NCI-H1930 (cell line): Measurements from ENCODE around the gene EN2.

Source experiments
- DNase-seq, 2 experiments: peaks; one replicate each; lab custom pipeline; 2025; lab: John Stamatoyannopoulos, UW

The EN2 gene

DNA sequence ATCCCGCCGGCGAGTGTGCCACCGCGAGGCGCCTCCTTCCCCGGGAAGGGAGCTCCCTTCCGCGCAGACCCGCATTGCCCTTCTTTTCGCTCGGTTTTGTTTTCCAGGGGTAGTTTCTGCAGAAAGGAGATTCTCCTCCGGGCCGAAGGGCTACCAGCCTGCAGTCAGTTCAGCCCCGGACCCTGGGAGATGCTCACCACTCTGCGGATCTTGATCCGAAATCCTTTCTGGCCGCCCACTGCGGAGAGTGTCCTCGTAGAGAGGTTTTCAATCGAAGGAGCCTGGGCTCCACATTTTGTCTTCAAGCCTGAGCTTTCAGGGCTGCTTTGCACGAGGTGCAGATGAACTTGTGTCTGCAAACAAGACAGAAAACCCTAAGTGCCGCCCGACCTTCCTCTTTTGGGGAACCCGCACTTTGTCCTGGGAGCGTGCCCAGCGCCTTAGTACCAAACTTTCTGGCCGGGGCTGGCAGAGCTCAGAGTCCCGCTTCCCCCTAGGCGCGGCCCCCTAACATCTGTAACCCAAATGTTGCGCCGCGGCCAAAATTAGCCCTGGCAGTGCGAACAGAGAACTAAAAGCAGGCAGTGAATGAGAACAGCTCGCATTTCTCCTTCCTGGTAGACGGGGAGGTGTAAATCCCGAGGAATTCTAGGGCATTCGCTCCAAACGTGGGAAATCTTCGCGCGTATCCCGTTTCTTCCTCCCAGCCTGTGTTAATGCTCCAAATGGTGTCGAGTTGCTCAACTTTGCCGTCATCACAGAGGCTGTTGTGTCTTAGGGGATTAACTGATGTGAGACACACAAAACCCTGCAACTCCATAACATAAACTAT is 6.7 kb upstream of the EN2 start:
- no peak for DNase-seq

DNA sequence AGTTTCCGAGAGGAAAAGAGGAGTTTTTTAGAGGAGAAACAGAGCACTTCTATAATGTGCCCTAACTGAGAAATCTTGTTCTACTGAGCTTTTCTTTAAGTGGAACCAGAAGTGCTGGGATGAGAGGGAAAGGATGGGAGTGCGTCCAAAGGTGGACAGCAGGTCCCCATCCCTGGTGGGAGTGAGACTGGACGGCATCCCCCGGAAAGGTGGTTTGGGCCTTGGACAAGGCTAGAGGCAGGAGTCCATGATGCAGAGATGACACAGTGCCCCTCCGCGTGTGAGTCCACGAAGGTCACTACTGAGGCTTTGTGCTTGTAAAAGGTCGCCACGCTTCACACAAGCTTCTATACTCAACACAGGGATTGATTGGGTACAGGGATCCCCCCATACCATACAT is 6.1 kb upstream of the EN2 start:
- no peak for DNase-seq

GRCh38 chr7:155452505-155453295 is 5.2 kb upstream of the EN2 start:
- no peak for DNase-seq

GRCh38 chr7:155453296-155454182 is 4.4 kb upstream of the EN2 start:
- DNase-seq: no peak

- no peak for DNase-seq
These were observed 3.5 kb upstream of the EN2 start for GRCh38 chr7:155454183-155455112.

GRCh38 chr7:155455132-155455693 is 2.7 kb upstream of the EN2 start:
- DNase-seq: no peak

- DNase-seq: no peak
These were observed 1.9 kb upstream of the EN2 start for GRCh38 chr7:155455776-155456737.

- DNase-seq: peak; percentile 60 to 74
These were observed 988 bp upstream of the EN2 start for GRCh38 chr7:155456738-155457543.

- DNase-seq: no peak
These were observed 302 bp upstream of the EN2 start for GRCh38 chr7:155457544-155458110.

- DNase-seq: no peak
These were observed 1.2 kb downstream of the EN2 start for GRCh38 chr7:155458878-155459699.

DNA sequence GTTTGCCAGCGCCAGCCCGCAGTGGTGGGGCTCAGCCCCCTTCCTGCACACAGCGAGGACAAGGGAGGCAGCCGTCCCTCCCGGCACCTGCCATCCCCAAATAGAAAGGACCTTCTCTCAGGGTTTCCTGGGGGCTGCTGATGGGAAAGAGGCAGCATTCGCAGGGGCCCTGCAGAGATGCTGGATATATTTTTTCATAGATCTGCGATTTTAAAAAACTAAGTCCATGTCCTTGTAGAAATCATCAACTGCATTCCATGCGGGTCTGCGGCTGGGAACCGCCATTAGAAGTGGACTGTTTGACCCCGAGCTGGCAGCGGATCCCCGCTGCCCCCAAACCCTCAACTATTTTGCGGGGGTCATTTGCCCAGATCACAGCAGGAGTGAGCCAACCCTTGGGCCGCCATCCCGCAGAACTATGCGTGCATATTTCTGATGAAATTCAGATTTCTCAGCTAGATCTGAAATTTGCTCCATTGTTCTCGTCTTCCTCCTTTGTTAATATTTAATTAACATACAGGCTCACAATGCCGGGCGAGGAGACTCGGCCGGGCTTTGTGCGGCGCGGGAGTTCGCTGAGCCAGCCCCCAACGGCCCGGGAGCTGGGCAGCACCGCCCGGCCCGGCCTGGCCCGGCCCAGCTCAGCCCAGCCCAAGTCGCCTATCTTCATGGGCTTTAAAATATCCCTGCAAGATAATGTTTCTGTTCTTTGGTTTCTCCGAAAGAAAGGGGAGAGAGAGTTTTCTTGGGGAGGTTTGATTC is 2.0 kb downstream of the EN2 start:
- no peak for DNase-seq

- no peak for DNase-seq
These were observed 3.1 kb downstream of the EN2 start for GRCh38 chr7:155460926-155461613.

DNA sequence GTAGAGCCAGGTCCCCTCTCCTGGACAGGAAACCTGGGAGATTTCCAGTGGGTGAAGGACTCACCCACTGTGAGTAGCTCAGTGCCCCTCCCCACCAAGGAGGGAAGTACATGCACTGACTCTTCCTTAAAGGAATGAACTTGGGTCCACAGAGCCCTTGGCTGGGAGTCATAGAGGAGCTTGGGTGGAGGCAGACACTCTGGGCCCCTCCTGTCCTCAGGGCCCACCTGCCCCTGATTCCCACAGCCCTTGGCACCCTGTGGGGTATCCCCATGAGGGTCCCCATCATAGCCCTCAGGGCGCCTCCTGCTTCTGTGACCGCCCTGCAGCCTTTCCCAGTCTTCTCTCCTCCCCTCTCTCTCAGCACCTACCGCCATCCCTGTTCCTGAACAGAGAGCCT is 3.7 kb downstream of the EN2 start:
- no peak for DNase-seq

GRCh38 chr7:155462163-155462735 is 4.3 kb downstream of the EN2 start:
- DNase-seq: no peak

- DNase-seq: no peak
These were observed 5.3 kb downstream of the EN2 start for GRCh38 chr7:155463114-155463811.
